SU-DHL-6 (cell line): ENCODE measurements around the gene PSMG2.

ENCODE experiments used
- EZH2phosphoT487 ChIP-seq: fragments of 200-600 bp; sonication (generic), shearing (Covaris generic); conservative IDR thresholded peaks from 2 replicates; pipeline ENCODE4 v1.6.1; 2018; ENCODE audit warnings: mild to moderate bottlenecking, antibody characterized with exemption, low read length, moderate library complexity, mixed read lengths
- TF ChIP-seq, protein P1 (sequence below): fragments of 200-600 bp; sonication (generic); IDR thresholded peaks from one replicate; pipeline ENCODE4 v1.5.1; 2017; ENCODE audit warnings: antibody characterized with exemption, mild to moderate bottlenecking, low read length, moderate library complexity; ENCODE audit not compliant: insufficient read depth, poor library complexity, severe bottlenecking

DNA sequence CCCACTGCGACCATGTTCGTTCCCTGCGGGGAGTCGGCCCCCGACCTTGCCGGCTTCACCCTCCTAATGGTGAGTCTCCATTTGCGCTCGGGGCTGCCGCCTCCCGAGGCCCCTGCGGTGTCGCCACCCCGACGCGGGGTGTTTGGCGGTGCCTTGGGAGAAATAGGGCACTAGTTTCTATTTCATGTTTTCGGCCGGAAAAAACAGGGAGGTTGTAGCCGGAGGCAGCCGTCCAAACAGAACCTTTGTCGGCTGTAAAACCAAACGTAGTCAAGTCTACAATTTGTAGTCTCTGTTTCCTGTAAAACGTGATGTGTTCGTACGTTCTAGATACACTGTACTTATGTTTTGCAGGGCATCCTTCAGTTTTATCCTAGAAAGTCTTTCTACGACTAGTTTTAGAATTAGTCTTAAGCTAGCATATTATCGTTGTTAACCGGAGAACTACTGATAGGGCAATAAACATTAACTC is 290 bp downstream of the PSMG2 start:
- TF ChIP-seq, protein P1, sequence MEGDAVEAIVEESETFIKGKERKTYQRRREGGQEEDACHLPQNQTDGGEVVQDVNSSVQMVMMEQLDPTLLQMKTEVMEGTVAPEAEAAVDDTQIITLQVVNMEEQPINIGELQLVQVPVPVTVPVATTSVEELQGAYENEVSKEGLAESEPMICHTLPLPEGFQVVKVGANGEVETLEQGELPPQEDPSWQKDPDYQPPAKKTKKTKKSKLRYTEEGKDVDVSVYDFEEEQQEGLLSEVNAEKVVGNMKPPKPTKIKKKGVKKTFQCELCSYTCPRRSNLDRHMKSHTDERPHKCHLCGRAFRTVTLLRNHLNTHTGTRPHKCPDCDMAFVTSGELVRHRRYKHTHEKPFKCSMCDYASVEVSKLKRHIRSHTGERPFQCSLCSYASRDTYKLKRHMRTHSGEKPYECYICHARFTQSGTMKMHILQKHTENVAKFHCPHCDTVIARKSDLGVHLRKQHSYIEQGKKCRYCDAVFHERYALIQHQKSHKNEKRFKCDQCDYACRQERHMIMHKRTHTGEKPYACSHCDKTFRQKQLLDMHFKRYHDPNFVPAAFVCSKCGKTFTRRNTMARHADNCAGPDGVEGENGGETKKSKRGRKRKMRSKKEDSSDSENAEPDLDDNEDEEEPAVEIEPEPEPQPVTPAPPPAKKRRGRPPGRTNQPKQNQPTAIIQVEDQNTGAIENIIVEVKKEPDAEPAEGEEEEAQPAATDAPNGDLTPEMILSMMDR = no peak
- no peak for TF ChIP-seq EZH2phosphoT487
